22Rv1 (cell line): ENCODE measurements around the gene GRAP2.

Experiments
- CTCF ChIP-seq: fragments of 450-650 bp; IDR thresholded peaks from 2 replicates; pipeline ENCODE4 v1.5.1; 2017; ENCODE audit warnings: mild to moderate bottlenecking
- ZFX ChIP-seq: fragments of 450-650 bp; IDR thresholded peaks from 2 replicates; pipeline ENCODE4 v1.6.1; 2017; ENCODE audit warnings: antibody characterized with exemption, borderline replicate concordance

GRCh38 chr22:39954584-39955055 lies 53.7 kb downstream of the GRAP2 start:
- TF ChIP-seq CTCF (no peak), ZFX (no peak)
